IMR-90 (cell line): Measurements from ENCODE around the gene SPDYE4. TPM values are rescaled to one million over a fixed set of nuclear protein-coding genes. Genes with fewer than 3 reads are reported as not detected.

Experiments used
- ATAC-seq: fragments of 200-7000 bp; cut with Tn5 transposase; 2 replicates; pipeline ENCODE4 v1.9.1; 2020; ENCODE audit warnings: low read depth, mild to moderate bottlenecking, moderate library complexity
- BruUV-seq: library from RNA; stranded (reverse); fragments of 400-500 nt; replicated peaks from 2 replicates; lab custom pipeline; 2021; lab: Mats Ljungman, UMichigan
- CTCF ChIA-PET: fragments of 300-600 bp; formaldehyde crosslinking; extraction: SDS; loops from one replicate; lab custom pipeline; 2021; ENCODE audit warnings: antibody characterized with exemption; lab: Yijun Ruan, JAX
- POLR2A ChIA-PET: fragments of 300-600 bp; sonication (Branson Sonifier 250); formaldehyde crosslinking; loops from one replicate; lab custom pipeline; 2022; ENCODE audit warnings: antibody characterized with exemption; ENCODE audit not compliant: unreplicated experiment; lab: Charles Lee
- DNase-seq: peaks from one replicate; pipeline ENCODE4 v3.0.0; 2013
- H2AFZ ChIP-seq: replicated peaks from 2 replicates; pipeline ENCODE3; 2013; ENCODE audit warnings: low read length, mild to moderate bottlenecking; ENCODE audit not compliant: poor library complexity
- H2AK5ac ChIP-seq: 2 replicates; pipeline ENCODE4 v1.6.1; 2013; ENCODE audit warnings: low read depth, low read length, inconsistent platforms
- H2AK9ac ChIP-seq: replicated peaks from 2 replicates; pipeline ENCODE3; 2013; ENCODE audit warnings: mild to moderate bottlenecking, low read depth, low read length, moderate library complexity; ENCODE audit not compliant: poor library complexity
- H2BK120ac ChIP-seq: 2 replicates; pipeline ENCODE4 v1.6.1; 2013; ENCODE audit warnings: low read depth, low read length, inconsistent platforms
- H2BK15ac ChIP-seq: 3 replicates; pipeline ENCODE4 v1.6.1; 2013; ENCODE audit warnings: low read depth, low read length, inconsistent platforms
- H2BK20ac ChIP-seq: 2 replicates; pipeline ENCODE4 v1.6.1; 2013; ENCODE audit warnings: low read depth, mild to moderate bottlenecking, inconsistent platforms, low read length, moderate library complexity
- H2BK5ac ChIP-seq: 2 replicates; pipeline ENCODE4 v1.6.1; 2013; ENCODE audit warnings: mild to moderate bottlenecking, low read depth, low read length, inconsistent platforms; ENCODE audit not compliant: poor library complexity, severe bottlenecking
- H3K14ac ChIP-seq: replicated peaks from 2 replicates; pipeline ENCODE4 v1.6.1; 2013; ENCODE audit warnings: low read depth, low read length, inconsistent platforms
- H3K18ac ChIP-seq: 2 replicates; pipeline ENCODE4 v1.6.1; 2013; ENCODE audit warnings: low read depth, low read length, control low read depth
- H3K23ac ChIP-seq: 2 replicates; pipeline ENCODE4 v1.6.1; 2013; ENCODE audit warnings: low read depth, low read length, inconsistent platforms
- H3K27ac ChIP-seq: 2 replicates; pipeline ENCODE4 v1.5.1; 2013; ENCODE audit warnings: mild to moderate bottlenecking, control low read depth, low read length; ENCODE audit not compliant: insufficient read depth
- H3K27me3 ChIP-seq: 2 replicates; pipeline ENCODE4 v1.6.1; 2013; ENCODE audit warnings: low read length; ENCODE audit not compliant: control insufficient read depth, insufficient read depth
- H3K36me3 ChIP-seq: 2 replicates; pipeline ENCODE4 v1.6.1; 2013; ENCODE audit warnings: low read length, mixed read lengths; ENCODE audit not compliant: control insufficient read depth, insufficient read depth
- H3K4ac ChIP-seq: 2 replicates; pipeline ENCODE4 v1.6.1; 2013; ENCODE audit warnings: low read depth, low read length, inconsistent platforms
- H3K4me1 ChIP-seq: 2 replicates; pipeline ENCODE4 v1.6.1; 2013; ENCODE audit warnings: low read length, mixed read lengths; ENCODE audit not compliant: control insufficient read depth, insufficient read depth
- H3K4me2 ChIP-seq: 2 replicates; pipeline ENCODE4 v1.6.1; 2013; ENCODE audit warnings: low read depth, mild to moderate bottlenecking, control low read depth, low read length, moderate library complexity
- H3K4me3 ChIP-seq: 2 replicates; pipeline ENCODE4 v1.5.1; 2013; ENCODE audit warnings: low read depth, mild to moderate bottlenecking, control low read depth, low read length, moderate library complexity; ENCODE audit not compliant: insufficient read depth
- H3K56ac ChIP-seq: 2 replicates; pipeline ENCODE4 v1.6.1; 2013; ENCODE audit warnings: low read length, inconsistent platforms; ENCODE audit not compliant: insufficient read depth; ENCODE audit errors: extremely low read depth
- H3K79me1 ChIP-seq, 2 experiments: 2 replicates each; pipeline ENCODE4 v1.6.1; 2013; ENCODE audit warnings: low read length in 2 of 2, inconsistent platforms in 1 of 2, low read depth in 1 of 2
- H3K9ac ChIP-seq: 2 replicates; pipeline ENCODE4 v1.6.1; 2013; ENCODE audit warnings: low read depth, low read length, control low read depth
- H3K9me1 ChIP-seq: 2 replicates; pipeline ENCODE4 v1.6.1; 2013; ENCODE audit warnings: low read length, inconsistent platforms; ENCODE audit not compliant: insufficient read depth
- H3K9me3 ChIP-seq: 2 replicates; pipeline ENCODE4 v1.6.1; 2013; ENCODE audit warnings: low read length; ENCODE audit not compliant: control insufficient read depth, insufficient read depth
- H4K20me1 ChIP-seq: 2 replicates; pipeline ENCODE4 v1.6.1; 2013; ENCODE audit warnings: low read length, inconsistent platforms; ENCODE audit not compliant: insufficient read depth
- H4K5ac ChIP-seq: 2 replicates; pipeline ENCODE4 v1.6.1; 2013; ENCODE audit warnings: mild to moderate bottlenecking, low read depth, low read length, control low read depth
- H4K8ac ChIP-seq, 2 experiments: 2 replicates each; pipeline ENCODE4 v1.6.1; 2013; ENCODE audit warnings: low read depth in 2 of 2, low read length in 2 of 2, control low read depth in 1 of 2, inconsistent platforms in 1 of 2
- H4K91ac ChIP-seq: 2 replicates; pipeline ENCODE4 v1.6.1; 2013; ENCODE audit warnings: low read depth, low read length, inconsistent platforms; ENCODE audit not compliant: insufficient read depth
- BHLHE40 ChIP-seq: fragments of 150-350 bp; IDR thresholded peaks from 2 replicates; pipeline ENCODE4 v1.6.1; 2016; ENCODE audit warnings: mild to moderate bottlenecking, low read depth, low read length
- CHD1 ChIP-seq: IDR thresholded peaks from 2 replicates; pipeline ENCODE4 v1.6.1; 2012; ENCODE audit warnings: low read depth, low read length, improper control_type of control experiment
- RFX5 ChIP-seq: IDR thresholded peaks from 2 replicates; pipeline ENCODE4 v1.8.0; 2012; ENCODE audit warnings: low read depth, mild to moderate bottlenecking, low read length, moderate library complexity
- SMC3 ChIP-seq: fragments of 150-350 bp; IDR thresholded peaks from 2 replicates; pipeline ENCODE4 v1.6.1; 2016; ENCODE audit warnings: low read depth, mild to moderate bottlenecking, antibody characterized with exemption, low read length, moderate library complexity
- USF2 ChIP-seq: fragments of 150-350 bp; IDR thresholded peaks from 2 replicates; pipeline ENCODE4 v1.6.1; 2017; ENCODE audit warnings: mild to moderate bottlenecking, antibody characterized with exemption, low read length, low read depth
- WGBS, 2 experiments: methylation state at CpG; one replicate each; pipeline versions ENCODE4 v1.1.5 to v1.1.7; 2013; ENCODE audit warnings: missing lambda C conversion rate in 2 of 2; ENCODE audit not compliant: insufficient read length in 1 of 2; ENCODE audit errors: extremely low coverage in 2 of 2; 5-methylcytosine and 5-hydroxymethylcytosine counted together
- dilution Hi-C: fragments of 300-500 bp; cut with HindIII; formaldehyde crosslinking; loops from one replicate; pipeline ENCODE4 v1.14.3; 2018; ENCODE audit warnings: low sequenced_read_pairs; ENCODE audit not compliant: unreplicated experiment
- in situ Hi-C: fragments of 300-500 bp; cut with MboI; formaldehyde crosslinking; loops from 3 replicates; pipeline ENCODE4 v1.14.3; 2019; ENCODE audit warnings: low sequenced_read_pairs, inconsistent platforms, mixed read lengths
- intact Hi-C: fragments of 100-400 bp; cut with micrococcal nuclease; formaldehyde crosslinking; loops from 2 replicates; pipeline ENCODE4 v1.10.0; 2022
- polyA plus RNA-seq, 3 experiments: library from polyadenylated mRNA; depleted of rRNA; stranded (reverse); fragments of >200 nt; gene quantifications; 2 replicates each; pipeline ENCODE4 v1.2.3, GENCODE V29; 2012; ENCODE audit warnings: low replicate concordance in 1 of 3
- total RNA-seq: library from RNA; depleted of rRNA; stranded (reverse); fragments of >200 nt; gene quantifications from 2 replicates; pipeline ENCODE4 v1.2.3, GENCODE V29; 2012

The SPDYE4 gene
- total and polyA plus RNA-seq, 2 of the 4 experiments (the other 2 are of a cell fraction) = not detected

GRCh38 chr17:8741771-8742170 is 16.6 kb downstream of the SPDYE4 start:
- Histone ChIP-seq H3K9me3 (no peaks in the 10 kb centered on the region), H3K14ac (no peak overlapping the region), H3K4ac (no peak overlapping the region), H3K9ac (no peak overlapping the region), H3K23ac (no peak overlapping the region), H3K79me1 (no peaks in the 10 kb centered on the region), H4K5ac (no peak overlapping the region), H2AK9ac (no peak overlapping the region), H3K9me1 (no peaks in the 10 kb centered on the region), H2BK20ac (no peak overlapping the region), H4K91ac (no peak overlapping the region), H2BK5ac (no peak overlapping the region), H3K4me2 (no peak overlapping the region), H3K4me3 (no peak overlapping the region), H3K27me3 (peaks cover 10% of the 10 kb centered on the region), H2AK5ac (no peak overlapping the region), H3K4me1 (no peaks in the 10 kb centered on the region), H3K36me3 (no peaks in the 10 kb centered on the region), H3K27ac (no peak overlapping the region), H4K20me1 (no peaks in the 10 kb centered on the region), H2AFZ (no peak overlapping the region), H3K18ac (no peak overlapping the region), H3K56ac (no peak overlapping the region), H4K8ac (no peak overlapping the region), H2BK120ac (no peak overlapping the region), H2BK15ac (no peak overlapping the region)
- in situ Hi-C loops (loop anchor here (10.0 kb wide), 1 partner anchor 167 kb away; no protein-coding TSS in a partner anchor), dilution Hi-C loops (no loop called here), intact Hi-C loops (no loop called here)
- CTCF ChIA-PET = no interaction called here
- DNase-seq (no peak), ATAC-seq (no peak)
- BruUV-seq = no TSS peak
- no peak for TF ChIP-seq USF2
- TF ChIP-seq RFX5 = no peak
- no peak for TF ChIP-seq SMC3
- TF ChIP-seq CHD1 = no peak
- TF ChIP-seq BHLHE40 = no peak
- POLR2A ChIA-PET = no interaction called here
- 20% methylated on average over 1 of the region's 4 CpGs; no CpG with 5 or more reads in 1 of the 2 experiments for WGBS, 2 experiments
